ENCODE data around the gene NISCH. TPM values are rescaled to one million over a fixed set of nuclear protein-coding genes. Genes with fewer than 3 reads are reported as not detected.

NISCH gene
- total and polyA plus RNA-seq, 2 experiments from 2014 or later: 18.4 to 76.4 TPM

GRCh38 chr3:52479037-52479876 lies 23.9 kb downstream of the NISCH start:
- Mint-ChIP-seq H3K4me1 (no peaks in the 10 kb centered on the region; the same call in 2 of the 3 replicates), H3K4me3 (no peak overlapping the region), H3K9me3 (no peaks in the 10 kb centered on the region; the same call in 2 of the 3 replicates), H3K27me3 (ENCODE audit: insufficient read depth, low read depth, poor library complexity) (peaks cover 6% of the 10 kb centered on the region), H3K27ac (no peak overlapping the region), H3K36me3 (ENCODE audit: low read depth) (peaks cover 82% of the 10 kb centered on the region)
- no peaks in the 10 kb centered on the region for H3K4me1 ChIP-seq (ENCODE audit: insufficient read depth)
- no peaks in the 10 kb centered on the region for H3K27me3 ChIP-seq (ENCODE audit: insufficient read depth)
- DNase-seq (ENCODE audit: low spot score) (no peak), ATAC-seq (no peak)
- no peaks in the 10 kb centered on the region for H3K9me2 ChIP-seq (ENCODE audit: insufficient read depth)
- H3K79me2 ChIP-seq (replicated peaks; ENCODE audit: insufficient read depth): no peaks in the 10 kb centered on the region; the same call in 1 of the 2 replicates
- no peak for TF ChIP-seq ZNF114 (CRISPR knock-in tag; IDR thresholded peaks at IDR 0.05)
- TF ChIP-seq CREB1 (CRISPR knock-in tag; IDR thresholded peaks at IDR 0.05; ENCODE audit: low read depth): no peak
- H3K4me2 ChIP-seq: no peak overlapping the region
- no peak overlapping the region for H2AFZ ChIP-seq
- H3K36me3 ChIP-seq (ENCODE audit: insufficient read depth): peaks cover 21% of the 10 kb centered on the region
- no peak overlapping the region for H3K27ac ChIP-seq (ENCODE audit: low read depth)
- peaks cover 12% of the 10 kb centered on the region for H4K20me1 ChIP-seq (replicated peaks; ENCODE audit: insufficient read depth)
- no peak overlapping the region for H3K4me3 ChIP-seq
- 0 out of 2 replicates have a peak, but pooled peaks cover 7% of the 10 kb centered on the region for H3F3A ChIP-seq (replicated peaks; ENCODE audit: low read depth)

- Histone ChIP-seq H3K27ac (ENCODE audit: low read depth) (no peak overlapping the region), H3K4me3 (no peak overlapping the region), H3K79me2 (replicated peaks; ENCODE audit: insufficient read depth) (no peaks in the 10 kb centered on the region; the same call in 1 of the 2 replicates), H3F3A (replicated peaks; ENCODE audit: low read depth) (0 out of 2 replicates have a peak, but pooled peaks cover 7% of the 10 kb centered on the region), H2AFZ (no peak overlapping the region), H4K20me1 (replicated peaks; ENCODE audit: insufficient read depth) (peaks cover 12% of the 10 kb centered on the region), H3K4me2 (no peak overlapping the region), H3K36me3 (ENCODE audit: insufficient read depth) (peaks cover 21% of the 10 kb centered on the region), H3K4me1 (ENCODE audit: insufficient read depth) (no peaks in the 10 kb centered on the region), H3K9me2 (ENCODE audit: insufficient read depth) (no peaks in the 10 kb centered on the region), H3K27me3 (ENCODE audit: insufficient read depth) (no peaks in the 10 kb centered on the region)
- no peak overlapping the region for H3K4me3 Mint-ChIP-seq
- no peak overlapping the region for H3K27ac Mint-ChIP-seq
- no peaks in the 10 kb centered on the region; the same call in 2 of the 3 replicates for H3K9me3 Mint-ChIP-seq
- ATAC-seq: no peak
- DNase-seq (ENCODE audit: low spot score): no peak
- H3K27me3 Mint-ChIP-seq (ENCODE audit: insufficient read depth, low read depth, poor library complexity): peaks cover 6% of the 10 kb centered on the region
- H3K36me3 Mint-ChIP-seq (ENCODE audit: low read depth): peaks cover 76% of the 10 kb centered on the region
- TF ChIP-seq POLR2AphosphoS5 (IDR thresholded peaks at IDR 0.05; ENCODE audit: low read depth) (no peak), ZNF462 (CRISPR knock-in tag; IDR thresholded peaks at IDR 0.05) (no peak), ETS1 (IDR thresholded peaks at IDR 0.05) (no peak), CREB1 (CRISPR knock-in tag; IDR thresholded peaks at IDR 0.05; ENCODE audit: low read depth) (no peak), EZH2phosphoT487 (IDR thresholded peaks at IDR 0.05; ENCODE audit: unreplicated experiment) (no peak), ZNF331 (CRISPR knock-in tag; IDR thresholded peaks at IDR 0.05; ENCODE audit: low read depth) (no peak)
- H3K4me1 Mint-ChIP-seq: no peaks in the 10 kb centered on the region; the same call in 2 of the 3 replicates
Measured at GRCh38 chr3:52479877-52480575, 24.6 kb downstream of the NISCH start.

Measured in GM23338 (cell line).